GM19468 (cell line): Measurements from ENCODE around the gene USH2A.

Source experiments
- ATAC-seq: cut with Tn5 transposase; IDR thresholded peaks from one replicate; pipeline ENCODE4 v1.9.1; 2021; ENCODE audit warnings: mild to moderate bottlenecking, moderate library complexity, moderate number of reproducible peaks; ENCODE audit not compliant: unreplicated experiment; ENCODE audit errors: extremely low read depth

Gene USH2A

GRCh38 chr1:216209125-216209524 lies 214.1 kb downstream of the USH2A start:
- ATAC-seq, result no peak

- no peak for ATAC-seq
These were observed 216.1 kb downstream of the USH2A start for GRCh38 chr1:216207154-216207553.

GRCh38 chr1:216205176-216205575 lies 218.1 kb downstream of the USH2A start:
- no peak for ATAC-seq

DNA sequence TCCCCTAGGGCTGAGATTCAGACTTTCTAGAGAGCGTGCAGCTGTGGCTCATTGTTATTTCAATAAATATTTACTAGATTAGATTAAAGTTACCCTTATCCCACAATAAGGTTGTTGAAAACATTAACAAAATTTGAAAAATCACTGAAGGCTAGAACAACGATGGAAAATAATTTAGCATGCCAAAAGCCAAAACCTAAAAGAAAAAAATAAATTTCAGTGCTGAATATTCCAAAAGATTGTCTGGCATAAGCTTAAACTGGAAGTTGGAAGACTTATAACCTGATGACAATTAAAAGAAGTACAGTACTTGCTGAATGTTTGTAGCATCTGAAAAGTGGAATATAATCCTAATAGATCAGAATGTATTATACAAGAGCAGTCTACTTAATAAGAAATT lies 221.3 kb downstream of the USH2A start:
- ATAC-seq, result no peak

GRCh38 chr1:216200941-216201340 lies 222.3 kb downstream of the USH2A start:
- ATAC-seq, result no peak

GRCh38 chr1:216194721-216195120 lies 228.5 kb downstream of the USH2A start:
- ATAC-seq, result no peak

GRCh38 chr1:216193839-216194443 lies 229.3 kb downstream of the USH2A start:
- ATAC-seq, result no peak

GRCh38 chr1:216190438-216190837 lies 232.8 kb downstream of the USH2A start:
- no peak for ATAC-seq

GRCh38 chr1:216186816-216187215 lies 236.4 kb downstream of the USH2A start:
- no peak for ATAC-seq

DNA sequence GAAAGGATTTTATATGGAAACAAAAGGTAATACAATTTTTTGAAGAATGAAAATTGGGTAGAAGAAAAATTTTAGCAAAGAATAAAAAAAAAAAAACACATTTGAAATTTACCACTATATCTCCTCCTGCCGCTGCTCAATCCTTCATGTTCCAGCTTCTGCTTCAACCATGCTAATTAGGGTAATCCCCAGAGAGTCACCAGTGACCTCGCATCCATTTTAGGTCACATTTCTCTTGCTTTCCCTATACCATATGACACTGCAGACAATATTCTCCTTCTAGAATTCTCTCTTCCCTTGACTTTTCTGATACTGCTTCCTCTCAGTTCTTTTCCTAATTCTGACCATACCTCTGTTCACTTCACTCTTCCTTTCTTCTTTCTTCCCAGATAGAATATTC lies 237.1 kb downstream of the USH2A start:
- no peak for ATAC-seq

GRCh38 chr1:216184126-216184680 lies 239.0 kb downstream of the USH2A start:
- no peak for ATAC-seq

GRCh38 chr1:216183454-216183853 lies 239.8 kb downstream of the USH2A start:
- ATAC-seq, result no peak

GRCh38 chr1:216183007-216183406 lies 240.2 kb downstream of the USH2A start:
- no peak for ATAC-seq

GRCh38 chr1:216181590-216181989 lies 241.7 kb downstream of the USH2A start:
- ATAC-seq, result no peak

DNA sequence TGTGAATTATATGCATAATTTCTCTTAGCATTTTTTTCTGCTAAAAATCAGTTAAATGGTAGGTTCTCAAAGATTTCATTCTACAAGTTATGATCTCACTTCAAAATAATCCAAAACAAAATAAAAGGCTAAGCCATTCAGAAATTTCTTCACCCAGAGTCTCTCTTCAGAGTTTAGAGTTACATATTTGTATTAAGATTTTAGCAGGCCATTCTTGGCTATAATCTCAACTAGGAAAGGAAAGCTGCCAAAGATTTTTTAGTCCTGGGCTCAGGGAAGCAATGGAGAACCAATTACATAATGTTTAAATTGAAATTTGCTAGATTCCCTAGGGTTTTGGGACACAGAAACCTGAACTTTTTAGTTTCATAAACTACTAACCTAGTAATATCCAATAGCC lies 245.0 kb downstream of the USH2A start:
- ATAC-seq, result no peak

DNA sequence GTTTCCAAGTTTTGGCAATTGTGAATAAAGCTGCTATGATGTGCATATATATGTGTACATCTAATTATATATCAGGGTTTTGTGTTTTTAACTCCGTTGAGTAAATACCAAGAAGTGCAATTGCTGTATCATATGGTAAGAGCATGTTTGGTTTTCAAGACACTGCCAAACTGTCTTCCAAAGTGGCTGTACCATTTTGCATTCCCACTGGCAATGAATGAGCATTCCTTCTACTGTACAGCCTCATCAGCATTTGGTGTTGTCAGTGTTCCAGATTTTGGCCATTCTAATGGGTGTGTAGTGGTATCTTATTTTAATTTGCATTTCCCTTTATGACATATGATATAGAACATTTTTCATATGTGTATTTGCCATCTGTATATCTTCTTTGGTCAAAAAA lies 246.3 kb downstream of the USH2A start:
- no peak for ATAC-seq

GRCh38 chr1:216175714-216176113 lies 247.5 kb downstream of the USH2A start:
- no peak for ATAC-seq

DNA sequence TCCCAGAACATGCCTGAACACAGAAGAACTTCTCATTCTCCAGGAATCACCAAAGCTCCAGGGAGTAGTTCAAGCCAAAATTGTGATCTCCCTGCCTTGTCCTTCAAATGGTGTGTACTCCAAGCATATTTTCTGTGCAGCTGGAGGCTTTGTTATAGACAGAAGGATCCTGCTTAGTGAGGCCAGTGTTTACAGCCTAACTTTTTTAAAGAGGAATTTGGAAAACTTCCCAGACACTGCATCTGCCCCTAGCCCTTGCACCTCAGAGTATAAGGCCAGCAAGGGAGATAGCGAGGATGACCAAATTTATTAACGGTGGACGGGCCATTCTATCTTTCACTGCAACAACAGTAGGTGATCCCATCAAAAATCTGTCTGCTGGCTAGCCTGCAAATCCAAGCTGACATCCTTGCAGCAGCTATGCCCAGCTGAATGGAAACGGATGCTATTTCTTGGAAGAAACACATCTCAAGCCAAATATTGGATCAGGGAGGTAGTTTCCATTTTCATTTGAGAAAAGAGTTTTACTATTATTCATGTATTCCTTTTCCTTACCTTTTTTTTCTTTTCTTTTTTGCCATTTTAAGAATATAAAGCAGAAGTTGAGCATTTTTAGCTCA lies 249.8 kb downstream of the USH2A start:
- ATAC-seq, result no peak

- ATAC-seq, result no peak
These were observed 253.9 kb downstream of the USH2A start for GRCh38 chr1:216169351-216169750.

DNA sequence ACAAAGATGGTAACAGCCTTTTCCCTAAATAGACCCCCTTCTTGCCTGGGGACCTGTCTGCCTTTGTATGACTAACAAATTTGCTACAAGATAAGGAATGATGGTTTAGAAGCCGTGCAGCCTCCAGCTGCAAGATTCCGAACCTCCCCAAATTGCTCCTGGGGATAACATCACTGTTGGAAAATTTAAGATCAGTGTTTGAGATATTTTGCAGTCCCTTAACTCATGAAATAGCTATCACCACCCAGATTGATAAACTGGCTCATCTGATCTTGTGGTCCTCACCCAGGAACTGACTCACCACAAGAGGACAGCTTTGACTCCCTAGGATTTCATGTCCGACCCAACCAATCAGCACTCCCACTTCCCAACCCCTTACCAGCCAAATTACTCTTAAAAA lies 254.7 kb downstream of the USH2A start:
- ATAC-seq, result no peak

DNA sequence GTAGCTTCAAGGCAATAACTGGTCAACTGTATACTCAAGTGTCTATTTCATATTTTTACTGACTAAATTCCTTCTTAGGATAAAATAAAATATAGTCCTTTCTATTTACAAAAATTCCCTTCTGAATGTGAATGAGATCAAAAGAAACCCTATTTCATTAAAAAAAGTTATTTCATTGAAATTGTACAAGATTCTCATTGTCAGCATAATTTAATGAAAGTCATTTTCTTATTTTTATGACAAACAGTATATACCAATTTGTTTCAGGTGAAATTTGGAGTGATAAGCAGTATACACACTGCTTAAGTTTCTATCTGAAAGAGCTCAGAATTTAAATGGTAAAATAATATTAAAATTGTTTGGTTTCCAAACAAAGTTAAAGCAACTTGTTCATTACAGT lies 269.2 kb downstream of the USH2A start:
- no peak for ATAC-seq

DNA sequence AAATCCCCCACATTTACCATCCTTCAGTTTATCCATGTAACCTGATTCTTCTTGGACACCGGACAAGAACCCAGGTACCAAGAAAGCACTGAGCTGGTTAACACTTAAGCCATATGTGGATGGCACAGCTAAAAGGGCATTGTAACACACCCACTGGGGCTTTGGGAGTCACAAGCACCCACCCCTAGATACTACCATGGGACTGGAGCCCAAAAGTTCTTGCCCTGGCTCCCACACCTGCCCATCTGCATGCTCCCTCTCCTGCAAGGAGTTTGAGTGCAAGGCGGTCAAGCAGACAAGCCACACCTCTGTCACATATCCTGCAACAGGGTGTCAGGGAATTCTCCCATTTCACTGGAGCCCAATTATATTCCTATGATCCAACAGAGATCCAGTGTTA lies 270.1 kb downstream of the USH2A start:
- ATAC-seq, result no peak
